Measurements from ENCODE around the gene PTPN3.

The PTPN3 gene

GRCh38 chr9:109448223-109448622 is 49.9 kb downstream of the PTPN3 start:
- TF ChIP-seq CTCF (IDR thresholded peaks at IDR 0.05; ENCODE audit: insufficient read depth, low read length, poor library complexity, severe bottlenecking): no peak
- no peak for TF ChIP-seq EZH2phosphoT487 (conservative IDR thresholded peaks at IDR 0.05; ENCODE audit: low read length)
- no peak overlapping the region for H3K4me2 ChIP-seq (ENCODE audit: low read depth, low read length, poor library complexity, severe bottlenecking)
- no peaks in the 10 kb centered on the region for H4K20me1 ChIP-seq (ENCODE audit: low read depth, low read length)
- no peaks in the 10 kb centered on the region for H3K79me2 ChIP-seq (ENCODE audit: insufficient read depth, low read length)
- H3K4me3 ChIP-seq (ENCODE audit: insufficient read depth, low read length, poor library complexity, severe bottlenecking): no peak overlapping the region
- no peaks in the 10 kb centered on the region for H3F3A ChIP-seq (ENCODE audit: insufficient read depth)
- H3K9me3 ChIP-seq (ENCODE audit: insufficient read depth, low read length): no peaks in the 10 kb centered on the region
- no peaks in the 10 kb centered on the region for H3K9me2 ChIP-seq (replicated peaks; ENCODE audit: insufficient read depth, low read length)
- no peaks in the 10 kb centered on the region for H3K27me3 ChIP-seq (ENCODE audit: low read length)
- no peak overlapping the region for H3K27ac ChIP-seq (ENCODE audit: low read depth, low read length)
- no peak overlapping the region for H2AFZ ChIP-seq (ENCODE audit: low read depth, low read length, severe bottlenecking)
- H3K36me3 ChIP-seq (ENCODE audit: low read length): no peaks in the 10 kb centered on the region
- H3K9ac ChIP-seq (ENCODE audit: low read length): no peak overlapping the region

- no peak overlapping the region for H3K9ac ChIP-seq (ENCODE audit: low read length)
- no peak overlapping the region for H3K27ac ChIP-seq (ENCODE audit: low read depth, low read length)
These were observed 50.6 kb downstream of the PTPN3 start for GRCh38 chr9:109447329-109448076.

GRCh38 chr9:109444771-109445320 is 53.3 kb downstream of the PTPN3 start:
- no peak overlapping the region for H3K4me2 ChIP-seq (ENCODE audit: low read depth, low read length, poor library complexity, severe bottlenecking)
- H3K27ac ChIP-seq (ENCODE audit: low read depth, low read length): no peak overlapping the region
- no peak overlapping the region for H2AFZ ChIP-seq (ENCODE audit: low read depth, low read length, severe bottlenecking)
- no peak overlapping the region for H3K4me3 ChIP-seq (ENCODE audit: insufficient read depth, low read length, poor library complexity, severe bottlenecking)
- TF ChIP-seq EZH2phosphoT487 (conservative IDR thresholded peaks at IDR 0.05; ENCODE audit: low read length) (no peak), CTCF (IDR thresholded peaks at IDR 0.05; ENCODE audit: insufficient read depth, low read length, poor library complexity, severe bottlenecking) (no peak)
- H3F3A ChIP-seq (ENCODE audit: insufficient read depth): no peaks in the 10 kb centered on the region
- no peaks in the 10 kb centered on the region for H3K27me3 ChIP-seq (ENCODE audit: low read length)
- no peaks in the 10 kb centered on the region for H4K20me1 ChIP-seq (ENCODE audit: low read depth, low read length)
- H3K36me3 ChIP-seq (ENCODE audit: low read length): no peaks in the 10 kb centered on the region
- no peaks in the 10 kb centered on the region for H3K9me2 ChIP-seq (replicated peaks; ENCODE audit: insufficient read depth, low read length)
- no peak overlapping the region for H3K9ac ChIP-seq (ENCODE audit: low read length)
- H3K79me2 ChIP-seq (ENCODE audit: insufficient read depth, low read length): no peaks in the 10 kb centered on the region
- H3K9me3 ChIP-seq (ENCODE audit: insufficient read depth, low read length): no peaks in the 10 kb centered on the region

More at GRCh38 chr9:109447329-109448076, 50.6 kb downstream of the PTPN3 start:
- TF ChIP-seq CTCF (IDR thresholded peaks at IDR 0.05; ENCODE audit: insufficient read depth, low read length, poor library complexity, severe bottlenecking) (no peak), EZH2phosphoT487 (conservative IDR thresholded peaks at IDR 0.05; ENCODE audit: low read length) (no peak)
- Histone ChIP-seq H3K9me3 (ENCODE audit: insufficient read depth, low read length) (no peaks in the 10 kb centered on the region), H3K27me3 (ENCODE audit: low read length) (no peaks in the 10 kb centered on the region), H4K20me1 (ENCODE audit: low read depth, low read length) (no peaks in the 10 kb centered on the region), H3F3A (ENCODE audit: insufficient read depth) (no peaks in the 10 kb centered on the region), H3K79me2 (ENCODE audit: insufficient read depth, low read length) (no peaks in the 10 kb centered on the region), H3K4me2 (ENCODE audit: low read depth, low read length, poor library complexity, severe bottlenecking) (no peak overlapping the region), H3K9me2 (replicated peaks; ENCODE audit: insufficient read depth, low read length) (no peaks in the 10 kb centered on the region), H2AFZ (ENCODE audit: low read depth, low read length, severe bottlenecking) (no peak overlapping the region), H3K4me3 (ENCODE audit: insufficient read depth, low read length, poor library complexity, severe bottlenecking) (no peak overlapping the region), H3K36me3 (ENCODE audit: low read length) (no peaks in the 10 kb centered on the region)

Data from SU-DHL-6 (cell line).